Glutamatergic neuron (in vitro differentiated cells): ENCODE results near the gene APP. TPM values are rescaled to one million over a fixed set of nuclear protein-coding genes. Genes with fewer than 3 reads are reported as not detected.
A peak's percentile ranks its signal among the peaks of the same experiment; 100 is the strongest.

Source experiments
- DNase-seq: peaks from one replicate; pipeline ENCODE4 v3.0.0; 2022
- H3K27ac Mint-ChIP-seq: one replicate; pipeline ENCODE4 v1.8.0; 2020; ENCODE audit warnings: mild to moderate bottlenecking, mixed read lengths, inconsistent platforms; ENCODE audit not compliant: unreplicated experiment
- H3K27me3 Mint-ChIP-seq: one replicate; pipeline ENCODE4 v1.8.0; 2020; ENCODE audit warnings: mild to moderate bottlenecking, moderate library complexity, mixed read lengths, inconsistent platforms; ENCODE audit not compliant: unreplicated experiment
- H3K36me3 Mint-ChIP-seq: one replicate; pipeline ENCODE4 v1.8.0; 2020; ENCODE audit warnings: mild to moderate bottlenecking, mixed read lengths, inconsistent platforms; ENCODE audit not compliant: unreplicated experiment
- H3K4me1 Mint-ChIP-seq: one replicate; pipeline ENCODE4 v1.8.0; 2020; ENCODE audit warnings: mild to moderate bottlenecking, low read depth, mixed read lengths, inconsistent platforms; ENCODE audit not compliant: unreplicated experiment
- H3K4me3 Mint-ChIP-seq: one replicate; pipeline ENCODE4 v1.8.0; 2020; ENCODE audit warnings: mild to moderate bottlenecking, mixed read lengths, inconsistent platforms; ENCODE audit not compliant: unreplicated experiment
- H3K9me3 Mint-ChIP-seq: one replicate; pipeline ENCODE4 v1.8.0; 2020; ENCODE audit warnings: mild to moderate bottlenecking, moderate library complexity, mixed read lengths, inconsistent platforms; ENCODE audit not compliant: unreplicated experiment
- CTCF ChIP-seq: fragments of 200-600 bp; sonication (generic); IDR thresholded peaks from one replicate; pipeline ENCODE4 v1.5.0; 2021; ENCODE audit not compliant: partially characterized antibody, unreplicated experiment
- total RNA-seq: library from RNA; stranded (reverse); fragmentation: NEBNext Ultra II Directional; extraction: Animal tissue kit (Norgen Biotek cat#: 25700); gene quantifications from one replicate; pipeline ENCODE4 v1.2.1, GENCODE V29; 2021; ENCODE audit not compliant: unreplicated experiment

Gene APP
- total RNA-seq, 1 donor from 2014 or later = 735 TPM

- Mint-ChIP-seq H3K27ac (peak overlapping the region; percentile 26), H3K27me3 (peaks cover 2% of the 10 kb centered on the region), H3K4me3 (no peak overlapping the region), H3K9me3 (peaks cover 18% of the 10 kb centered on the region), H3K4me1 (peaks cover 20% of the 10 kb centered on the region), H3K36me3 (no peaks in the 10 kb centered on the region)
- TF ChIP-seq CTCF = no peak
- no peak for DNase-seq
Measured at GRCh38 chr21:25909341-25909740, 261.2 kb downstream of the APP start.

GRCh38 chr21:25908495-25908894 is 262.1 kb downstream of the APP start:
- no peak for TF ChIP-seq CTCF
- no peaks in the 10 kb centered on the region for H3K36me3 Mint-ChIP-seq
- peaks cover 12% of the 10 kb centered on the region for H3K4me1 Mint-ChIP-seq
- H3K27me3 Mint-ChIP-seq = no peaks in the 10 kb centered on the region
- H3K27ac Mint-ChIP-seq = no peak overlapping the region
- no peak overlapping the region for H3K4me3 Mint-ChIP-seq
- no peak for DNase-seq
- peaks cover 12% of the 10 kb centered on the region for H3K9me3 Mint-ChIP-seq

- no peak for DNase-seq
- no peaks in the 10 kb centered on the region for H3K36me3 Mint-ChIP-seq
- no peak overlapping the region for H3K4me3 Mint-ChIP-seq
- H3K4me1 Mint-ChIP-seq = peaks cover 12% of the 10 kb centered on the region
- no peaks in the 10 kb centered on the region for H3K27me3 Mint-ChIP-seq
- peaks cover 12% of the 10 kb centered on the region for H3K9me3 Mint-ChIP-seq
- H3K27ac Mint-ChIP-seq = no peak overlapping the region
- TF ChIP-seq CTCF = no peak
Measured at GRCh38 chr21:25907573-25908275, 262.8 kb downstream of the APP start.

- Mint-ChIP-seq H3K27me3 (no peaks in the 10 kb centered on the region), H3K9me3 (peaks cover 8% of the 10 kb centered on the region), H3K4me3 (no peak overlapping the region), H3K4me1 (peaks cover 12% of the 10 kb centered on the region), H3K27ac (no peak overlapping the region), H3K36me3 (no peaks in the 10 kb centered on the region)
- no peak for DNase-seq
- TF ChIP-seq CTCF = no peak
Measured at GRCh38 chr21:25906587-25906986, 264.0 kb downstream of the APP start.

- no peak for TF ChIP-seq CTCF
- Mint-ChIP-seq H3K4me1 (peaks cover 12% of the 10 kb centered on the region), H3K4me3 (no peak overlapping the region), H3K36me3 (no peaks in the 10 kb centered on the region), H3K27me3 (no peaks in the 10 kb centered on the region), H3K9me3 (peaks cover 8% of the 10 kb centered on the region), H3K27ac (no peak overlapping the region)
- DNase-seq = no peak
Measured at GRCh38 chr21:25905126-25905525, 265.4 kb downstream of the APP start.
